GM12878 (cell line): ENCODE measurements around the gene TBC1D12. TPM values are rescaled to one million over a fixed set of nuclear protein-coding genes. Genes with fewer than 3 reads are reported as not detected.

Experiments used
- ATAC-seq: fragments of 200-7000 bp; cut with Tn5 transposase; 3 replicates; pipeline ENCODE4 v1.9.1; 2020; ENCODE audit warnings: mild to moderate bottlenecking, moderate library complexity
- BruUV-seq: library from RNA; stranded (reverse); fragments of 400-500 nt; replicated peaks from 2 replicates; lab custom pipeline; 2021; lab: Mats Ljungman, UMichigan
- CTCF ChIA-PET: fragments of 300-600 bp; sonication (Branson Sonifier 250); formaldehyde crosslinking; extraction: SDS; loops from one replicate; lab custom pipeline; 2021; ENCODE audit warnings: inconsistent platforms; lab: Yijun Ruan, JAX
- POLR2A ChIA-PET: fragments of 350-600 bp; formaldehyde crosslinking; extraction: SDS; loops from one replicate; lab custom pipeline; 2021; ENCODE audit warnings: inconsistent platforms; lab: Charles Lee
- RAD21 ChIA-PET: fragments of 300-600 bp; sonication (Branson Sonifier 250); formaldehyde crosslinking; loops from one replicate; lab custom pipeline; 2023; ENCODE audit warnings: antibody characterized with exemption; ENCODE audit not compliant: unreplicated experiment; lab: Charles Lee
- SMC1A ChIA-PET: fragments of 300-600 bp; sonication (Branson Sonifier 250); formaldehyde crosslinking; loops from one replicate; lab custom pipeline; 2023; ENCODE audit not compliant: unreplicated experiment, uncharacterized antibody; lab: Charles Lee
- DNase-seq: peaks from one replicate; pipeline ENCODE4 v3.0.0-alpha.2; 2011; ENCODE audit warnings: low read depth, low spot score
- FAIRE-seq: peaks from 3 replicates; lab custom pipeline; 2011; peaks lifted over from hg19 to GRCh38; lab: Jason Lieb, UNC
- H2AFZ ChIP-seq: 2 replicates; pipeline ENCODE4 v1.6.0; 2011; ENCODE audit warnings: low read depth, low read length, control low read depth; ENCODE audit not compliant: control insufficient read depth
- H3K27ac ChIP-seq: 2 replicates; pipeline ENCODE4 v1.5.1; 2011; ENCODE audit warnings: control low read depth; ENCODE audit not compliant: control insufficient read depth, insufficient read depth
- H3K27me3 ChIP-seq, 2 experiments: replicated peaks in 1 of 2; 2 replicates each; pipeline versions ENCODE4 v1.6.0 to v1.6.1; 2011; ENCODE audit warnings: low read length in 1 of 2; ENCODE audit not compliant: control insufficient read depth in 2 of 2, insufficient read depth in 2 of 2
- H3K36me3 ChIP-seq, 2 experiments: 2 replicates each; pipeline ENCODE4 v1.5.1; 2011; ENCODE audit warnings: low read length in 1 of 2; ENCODE audit not compliant: control insufficient read depth in 2 of 2, insufficient read depth in 2 of 2
- H3K4me1 ChIP-seq: 2 replicates; pipeline ENCODE4 v1.6.1; 2011; ENCODE audit warnings: mild to moderate bottlenecking, low read length, moderate library complexity, mixed read lengths; ENCODE audit not compliant: control insufficient read depth, insufficient read depth
- H3K4me2 ChIP-seq: 2 replicates; pipeline ENCODE4 v1.6.0; 2011; ENCODE audit warnings: control low read depth; ENCODE audit not compliant: control insufficient read depth, insufficient read depth
- H3K4me3 ChIP-seq: fragments of 200-600 bp; sonication (generic); 2 replicates; pipeline ENCODE4 v1.5.1; 2016
- H3K79me2 ChIP-seq: 2 replicates; pipeline ENCODE4 v1.6.0; 2011; ENCODE audit warnings: low read length; ENCODE audit not compliant: control insufficient read depth, insufficient read depth
- H3K9ac ChIP-seq: 2 replicates; pipeline ENCODE4 v1.8.0; 2011; ENCODE audit warnings: low read length, control low read depth, mixed read lengths; ENCODE audit not compliant: control insufficient read depth, insufficient read depth
- H3K9me3 ChIP-seq: replicated peaks from 3 replicates; pipeline ENCODE4 v1.5.1; 2011; ENCODE audit warnings: mild to moderate bottlenecking, low read length; ENCODE audit not compliant: control insufficient read depth, insufficient read depth
- H4K20me1 ChIP-seq: 2 replicates; pipeline ENCODE4 v1.6.0; 2011; ENCODE audit not compliant: control insufficient read depth, insufficient read depth
- E2F4 ChIP-seq: IDR thresholded peaks from 2 replicates; pipeline ENCODE4 v1.6.1; 2012; ENCODE audit warnings: low read depth, low read length, improper control_type of control experiment
- IKZF2 ChIP-seq, 2 experiments: fragments of 450-650 bp; IDR thresholded peaks; 2 replicates each; pipeline ENCODE4 v1.6.1; 2017; ENCODE audit warnings: mild to moderate bottlenecking in 2 of 2, moderate library complexity in 2 of 2
- MYC ChIP-seq: IDR thresholded peaks from 2 replicates; pipeline ENCODE4 v1.6.1; 2011; ENCODE audit warnings: mild to moderate bottlenecking, low read length, moderate library complexity, inconsistent platforms; ENCODE audit not compliant: insufficient read depth, insufficient replicate concordance, insufficient read length, severe bottlenecking
- REST ChIP-seq: IDR thresholded peaks from 2 replicates; pipeline ENCODE4 v1.6.1; 2012; ENCODE audit warnings: mild to moderate bottlenecking, low read depth, low read length
- SREBF1 ChIP-seq: IDR thresholded peaks from 2 replicates; pipeline ENCODE4 v1.6.1; 2012; ENCODE audit warnings: mild to moderate bottlenecking, low read length
- ZBTB11 ChIP-seq: fragments of 450-650 bp; formaldehyde crosslinking; IDR thresholded peaks from 2 replicates; pipeline ENCODE4 v1.5.0; 2022; ENCODE audit warnings: mild to moderate bottlenecking, missing genetic modification characterization
- WGBS: methylation state at CpG from one replicate; pipeline ENCODE4 v1.1.6; 2016; ENCODE audit warnings: low lambda C conversion rate; ENCODE audit not compliant: insufficient replicate concordance, insufficient coverage; ENCODE audit errors: missing lambda C conversion rate; 5-methylcytosine and 5-hydroxymethylcytosine counted together
- in situ Hi-C: fragments of 300-500 bp; cut with MboI; formaldehyde crosslinking; loops from 9 replicates; pipeline ENCODE4 v1.14.3; 2018; ENCODE audit warnings: mixed read lengths
- intact Hi-C: fragments of 100-400 bp; cut with micrococcal nuclease; formaldehyde crosslinking; loops from one replicate; pipeline ENCODE4 v1.14.2; 2022; ENCODE audit not compliant: unreplicated experiment
- polyA plus RNA-seq, 11 experiments: library from polyadenylated mRNA; depleted of rRNA in 4 of 11; unstranded in 6 of 11; stranded (reverse) in 5 of 11; fragments of >200 nt; fragmentation: Nextera tagmentation in 4 of 11; fragmentation: Illumina TruSeq in 1 of 11; extraction: Ambion mirVana in 4 of 11; extraction: Trizol in 1 of 11; gene quantifications; 1 replicate in 1 of 11; 2 replicates in 10 of 11; pipeline versions ENCODE4 v1.2.1 to v1.2.3, GENCODE V29; 2011 to 2016; ENCODE audit warnings: inconsistent platforms in 2 of 11, missing spikeins in 2 of 11, low read depth in 1 of 11
- total RNA-seq, 4 experiments: library from RNA; depleted of rRNA in 3 of 4; stranded (reverse); fragments of >200 nt in 3 of 4; fragmentation: Illumina TruSeq in 1 of 4; extraction: Trizol in 1 of 4; gene quantifications; 2 replicates each; pipeline versions ENCODE4 v1.2.1 to v1.2.3, GENCODE V29; 2013 to 2021

The TBC1D12 gene
- total and polyA plus RNA-seq, 10 of the 15 experiments (the other 5 are each of a cell fraction or from before 2014, with no cell fraction given) = 2.6 to 7.5 (median 3.8) TPM

GRCh38 chr10:94451883-94452519, 49.7 kb downstream of the TBC1D12 start:
- ChIA-PET POLR2A (no interaction called here), CTCF (interaction anchor here (1.7 to 1.8 kb wide), 2 partner anchors 11 to 173 kb away, joined by 5 to 7 read pairs; no protein-coding TSS in a partner anchor), RAD21 (no interaction called here), SMC1A (no interaction called here)
- Histone ChIP-seq H3K9ac (no peak overlapping the region), H3K27me3 (no peaks in the 10 kb centered on the region), H3K9me3 (no peaks in the 10 kb centered on the region; the same call in 2 of the 3 replicates), H4K20me1 (no peaks in the 10 kb centered on the region), H3K4me1 (no peaks in the 10 kb centered on the region), H3K4me2 (no peak overlapping the region), H3K27ac (no peak overlapping the region), H3K79me2 (no peaks in the 10 kb centered on the region), H3K36me3 (no peaks in the 10 kb centered on the region), H3K4me3 (no peak overlapping the region), H2AFZ (no peak overlapping the region)
- FAIRE-seq = no peak
- BruUV-seq = no TSS peak
- in situ Hi-C loops (no loop called here), intact Hi-C loops (no loop called here)
- DNase-seq = no peak
- TF ChIP-seq ZBTB11 (CRISPR knock-in tag) (no peak), SREBF1 (no peak), IKZF2 (IDR thresholded peaks at IDR 0.05) (no peak), REST (no peak), E2F4 (no peak), MYC (no peak)
- 97% methylated on average over 1 of the region's 1 CpG for WGBS
- ATAC-seq = no peak
